Esophagus muscularis mucosa (tissue), 3 donors: ENCODE data around the gene RNF225.

ENCODE experiments used
- POLR2A ChIP-seq: fragments of 450-650 bp; IDR thresholded peaks from one replicate; pipeline ENCODE4 v1.6.1; 2017; ENCODE audit warnings: antibody characterized with exemption, moderate library complexity, mild to moderate bottlenecking, low read depth
- POLR2AphosphoS5 ChIP-seq, 2 donors: sonication (generic); formaldehyde crosslinking; IDR thresholded peaks; one replicate each; pipeline ENCODE4 v1.6.1; 2017; ENCODE audit warnings: antibody characterized with exemption in 2 of 2
- TF ChIP-seq, protein P1 (sequence below), 3 experiments: fragments of 200-600 bp in 2 of 3; fragments of 450-650 bp in 1 of 3; sonication (generic) in 2 of 3; IDR thresholded peaks; one replicate each; pipeline ENCODE4 v1.5.1; 2017 to 2019; ENCODE audit warnings: antibody characterized with exemption in 3 of 3, mild to moderate bottlenecking in 2 of 3, moderate library complexity in 1 of 3

DNA sequence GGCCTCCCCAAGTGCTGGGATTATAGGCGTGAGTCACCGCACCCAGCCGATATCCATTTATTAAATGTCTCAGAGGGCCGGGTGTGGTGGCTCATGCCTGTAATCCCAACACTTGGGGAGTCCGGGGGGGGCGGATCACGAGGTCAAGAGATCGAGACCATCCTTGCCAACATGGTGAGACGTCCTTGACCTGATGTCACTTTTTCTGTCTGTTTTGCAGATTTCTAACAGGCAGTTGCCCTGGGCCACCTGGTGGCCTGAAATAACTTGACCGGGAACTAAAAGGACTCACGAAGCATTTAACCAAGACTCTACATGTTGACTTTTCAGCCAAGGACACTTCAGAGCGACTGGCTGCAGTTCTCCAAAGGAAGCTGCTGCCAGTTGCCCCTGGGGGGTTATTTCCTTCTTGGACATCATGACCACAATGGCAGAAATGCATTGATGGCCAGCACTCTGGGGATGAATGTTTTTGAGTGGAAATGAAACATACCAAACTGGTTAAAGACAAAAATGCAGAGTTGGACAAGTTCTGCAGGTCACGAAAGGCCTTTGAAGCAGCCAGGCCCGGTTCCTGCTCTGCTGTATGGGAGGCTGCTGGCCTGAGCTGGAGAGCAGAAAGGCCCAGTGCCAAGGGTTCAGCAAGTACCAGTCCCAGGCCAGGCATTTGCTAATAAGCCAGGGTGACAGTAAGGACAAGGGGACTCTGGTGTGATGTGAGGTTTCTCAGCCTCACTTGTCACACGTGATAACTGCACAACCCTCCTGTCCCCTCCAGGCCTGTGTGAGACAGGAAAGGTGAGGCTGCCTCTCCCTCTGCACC, 22.9 kb upstream of the RNF225 start:
- TF ChIP-seq, protein P1, sequence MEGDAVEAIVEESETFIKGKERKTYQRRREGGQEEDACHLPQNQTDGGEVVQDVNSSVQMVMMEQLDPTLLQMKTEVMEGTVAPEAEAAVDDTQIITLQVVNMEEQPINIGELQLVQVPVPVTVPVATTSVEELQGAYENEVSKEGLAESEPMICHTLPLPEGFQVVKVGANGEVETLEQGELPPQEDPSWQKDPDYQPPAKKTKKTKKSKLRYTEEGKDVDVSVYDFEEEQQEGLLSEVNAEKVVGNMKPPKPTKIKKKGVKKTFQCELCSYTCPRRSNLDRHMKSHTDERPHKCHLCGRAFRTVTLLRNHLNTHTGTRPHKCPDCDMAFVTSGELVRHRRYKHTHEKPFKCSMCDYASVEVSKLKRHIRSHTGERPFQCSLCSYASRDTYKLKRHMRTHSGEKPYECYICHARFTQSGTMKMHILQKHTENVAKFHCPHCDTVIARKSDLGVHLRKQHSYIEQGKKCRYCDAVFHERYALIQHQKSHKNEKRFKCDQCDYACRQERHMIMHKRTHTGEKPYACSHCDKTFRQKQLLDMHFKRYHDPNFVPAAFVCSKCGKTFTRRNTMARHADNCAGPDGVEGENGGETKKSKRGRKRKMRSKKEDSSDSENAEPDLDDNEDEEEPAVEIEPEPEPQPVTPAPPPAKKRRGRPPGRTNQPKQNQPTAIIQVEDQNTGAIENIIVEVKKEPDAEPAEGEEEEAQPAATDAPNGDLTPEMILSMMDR (IDR thresholded peaks at IDR 0.05): no peak
- TF ChIP-seq POLR2AphosphoS5 (IDR thresholded peaks at IDR 0.05): no peak
- TF ChIP-seq POLR2A: no peak
